ENCODE data around the gene NINJ1.
"Not testable (repeated sequence)": the region's sequence is repeated elsewhere in the genome, so short reads cannot be mapped to it uniquely, and the experiment has no call there.

The NINJ1 gene

GRCh38 chr9:93151097-93151784, 17.2 kb upstream of the NINJ1 start:
- in situ Hi-C loops (cut with HindIII; ENCODE audit: low pct_unique_long_range_greater_than_20kb, low sequenced_read_pairs), result no loop called here

DNA sequence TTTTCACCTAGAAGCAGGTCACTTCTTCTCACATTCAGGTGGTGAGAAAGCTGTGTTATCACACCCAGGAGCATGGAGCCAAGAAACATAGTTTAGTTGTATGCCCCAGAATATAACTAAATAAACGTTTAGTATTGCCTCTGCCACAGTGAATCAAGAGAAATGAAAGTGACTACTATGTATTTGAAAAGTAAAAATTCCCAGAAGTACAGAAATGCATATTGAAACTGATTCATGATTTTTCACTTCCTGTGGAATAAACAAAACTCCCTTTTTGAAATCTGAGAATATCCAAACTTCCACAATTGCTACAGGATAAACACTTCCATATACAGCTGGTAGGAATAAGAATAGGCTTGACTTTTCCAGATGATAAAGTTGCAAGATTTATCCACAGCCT, 15.3 kb upstream of the NINJ1 start:
- no peak for DNase-seq (ENCODE audit: low read depth in 1 of 2, low spot score in 1 of 2)
- in situ Hi-C loops (cut with HindIII; ENCODE audit: low pct_unique_long_range_greater_than_20kb, low sequenced_read_pairs), result no loop called here
- TF ChIP-seq JUND (IDR thresholded peaks at IDR 0.05; ENCODE audit: low read depth), result no peak

More at GRCh38 chr9:93151097-93151784, 17.2 kb upstream of the NINJ1 start:
- no peak for DNase-seq (ENCODE audit: low read depth in 1 of 2, low spot score in 1 of 2)
- no peak for TF ChIP-seq JUND (IDR thresholded peaks at IDR 0.05; ENCODE audit: low read depth)

- DNase-seq (ENCODE audit: low read depth in 1 of 2, low spot score in 1 of 2), result no peak
- no peak for TF ChIP-seq JUND (IDR thresholded peaks at IDR 0.05; ENCODE audit: low read depth)
- in situ Hi-C loops (cut with HindIII; ENCODE audit: low pct_unique_long_range_greater_than_20kb, low sequenced_read_pairs), result no loop called here
These were observed 14.7 kb upstream of the NINJ1 start for GRCh38 chr9:93148721-93149120.

DNA sequence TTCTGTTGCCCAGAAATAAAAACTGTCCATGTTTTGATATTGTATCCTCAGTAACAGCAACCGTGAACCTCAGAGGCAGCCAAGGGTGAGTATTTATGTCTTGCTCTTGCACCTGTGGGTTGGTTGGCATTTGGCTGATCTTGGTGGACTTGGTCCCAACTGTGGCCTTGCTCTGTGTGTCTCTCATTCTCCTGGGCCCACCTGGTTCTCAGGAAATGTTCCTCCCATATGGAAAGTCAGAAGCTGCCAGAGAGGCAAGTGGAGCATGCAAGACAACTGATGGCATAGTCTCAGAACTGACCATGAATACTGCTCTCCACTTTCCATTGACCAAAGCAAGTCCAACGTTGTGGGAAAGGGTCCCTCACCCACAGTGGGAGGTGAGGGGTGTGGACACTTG, 13.6 kb upstream of the NINJ1 start:
- TF ChIP-seq JUND (IDR thresholded peaks at IDR 0.05; ENCODE audit: low read depth), result no peak
- no peak for DNase-seq (ENCODE audit: low read depth in 1 of 2, low spot score in 1 of 2)
- in situ Hi-C loops (cut with HindIII; ENCODE audit: low pct_unique_long_range_greater_than_20kb, low sequenced_read_pairs), result no loop called here

- in situ Hi-C loops (cut with HindIII; ENCODE audit: low pct_unique_long_range_greater_than_20kb, low sequenced_read_pairs); DNase-seq (ENCODE audit: low read depth in 1 of 2, low spot score in 1 of 2): not testable (repeated sequence)
These were observed 12.6 kb upstream of the NINJ1 start for GRCh38 chr9:93146696-93147095.

DNA sequence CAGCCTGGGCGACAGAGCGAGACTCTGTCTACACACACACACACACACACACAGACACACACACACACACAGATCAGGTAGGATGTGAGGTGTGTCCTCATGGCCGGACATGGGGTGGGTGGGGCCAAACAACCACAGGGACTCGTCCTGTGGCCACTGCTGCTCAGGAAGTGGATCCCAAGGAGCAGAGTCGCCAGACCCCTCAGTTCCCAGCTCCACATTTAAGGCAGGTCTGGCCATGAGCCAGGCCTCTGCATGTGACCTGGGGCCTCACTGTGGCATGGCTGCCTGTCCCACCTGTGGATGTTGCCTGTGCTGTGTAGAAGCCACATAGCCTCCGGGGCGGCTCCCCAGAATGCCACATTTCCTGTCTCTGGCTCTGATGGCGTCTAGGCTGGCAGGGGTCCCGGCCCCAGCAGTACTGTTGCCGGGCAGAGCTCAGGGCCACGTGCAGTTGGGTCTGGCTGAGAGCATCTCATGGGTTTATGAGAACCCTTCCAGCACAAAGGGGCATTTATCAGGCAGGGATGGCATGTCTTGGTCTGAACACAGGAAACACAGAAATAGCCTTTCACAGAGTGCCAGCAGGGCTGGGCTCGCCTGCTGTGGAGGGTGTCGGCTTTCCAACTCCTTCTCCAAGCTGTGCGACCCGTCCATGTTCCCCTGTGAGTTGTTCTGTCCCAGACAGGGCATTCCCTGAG, 9.9 kb upstream of the NINJ1 start:
- in situ Hi-C loops (cut with HindIII; ENCODE audit: low pct_unique_long_range_greater_than_20kb, low sequenced_read_pairs), result no loop called here
- no peak for DNase-seq (ENCODE audit: low read depth in 1 of 2, low spot score in 1 of 2)
- TF ChIP-seq JUND (IDR thresholded peaks at IDR 0.05; ENCODE audit: low read depth), result no peak

GRCh38 chr9:93141771-93142483, 7.9 kb upstream of the NINJ1 start:
- DNase-seq (ENCODE audit: low read depth in 1 of 2, low spot score in 1 of 2), result peak in 1 of 2 experiments; percentile 29
- no peak for TF ChIP-seq JUND (IDR thresholded peaks at IDR 0.05; ENCODE audit: low read depth)
- in situ Hi-C loops (cut with HindIII; ENCODE audit: low pct_unique_long_range_greater_than_20kb, low sequenced_read_pairs), result no loop called here

DNA sequence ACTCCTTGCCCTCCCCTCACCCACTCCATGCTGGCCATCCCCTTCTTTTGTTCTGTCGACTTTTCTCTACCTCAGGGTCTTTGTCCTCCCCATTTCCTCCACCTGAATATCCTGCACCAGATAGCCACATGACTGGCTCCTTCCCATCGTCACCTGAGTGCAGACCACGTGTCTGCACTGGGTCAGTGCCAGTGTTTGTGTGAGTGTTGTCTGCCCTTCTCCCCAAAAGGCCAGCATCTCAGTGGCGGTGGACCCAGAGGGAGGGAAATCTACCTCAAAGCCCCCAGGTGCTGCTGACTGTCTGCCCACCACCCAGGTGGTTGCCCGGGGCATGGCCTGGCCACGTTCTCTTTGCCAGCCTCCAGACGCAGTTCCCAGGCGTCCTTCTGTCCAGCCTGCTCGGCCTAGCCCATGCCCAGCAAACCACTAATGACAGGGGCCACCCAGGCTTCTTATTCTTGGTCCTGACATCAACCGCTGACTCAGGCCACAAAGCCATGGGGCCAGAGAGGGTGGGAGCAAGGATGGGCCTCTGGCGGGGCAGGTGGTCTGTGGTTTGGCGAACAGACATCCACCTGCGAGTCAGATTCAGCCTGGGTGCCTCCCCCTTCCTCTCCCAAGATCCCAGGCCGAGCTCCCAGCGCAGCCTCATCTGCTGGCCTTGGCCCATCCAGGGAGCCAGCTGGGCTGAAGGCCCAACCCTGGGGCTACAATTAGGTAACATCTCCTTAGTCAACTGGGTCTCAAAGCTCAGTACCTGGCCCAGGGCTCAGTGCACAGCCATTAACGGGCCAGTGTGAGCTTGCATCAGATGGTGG, 5.5 kb upstream of the NINJ1 start:
- no peak for DNase-seq (ENCODE audit: low read depth in 1 of 2, low spot score in 1 of 2)
- in situ Hi-C loops (cut with HindIII; ENCODE audit: low pct_unique_long_range_greater_than_20kb, low sequenced_read_pairs), result no loop called here
- no peak for TF ChIP-seq JUND (IDR thresholded peaks at IDR 0.05; ENCODE audit: low read depth)

DNA sequence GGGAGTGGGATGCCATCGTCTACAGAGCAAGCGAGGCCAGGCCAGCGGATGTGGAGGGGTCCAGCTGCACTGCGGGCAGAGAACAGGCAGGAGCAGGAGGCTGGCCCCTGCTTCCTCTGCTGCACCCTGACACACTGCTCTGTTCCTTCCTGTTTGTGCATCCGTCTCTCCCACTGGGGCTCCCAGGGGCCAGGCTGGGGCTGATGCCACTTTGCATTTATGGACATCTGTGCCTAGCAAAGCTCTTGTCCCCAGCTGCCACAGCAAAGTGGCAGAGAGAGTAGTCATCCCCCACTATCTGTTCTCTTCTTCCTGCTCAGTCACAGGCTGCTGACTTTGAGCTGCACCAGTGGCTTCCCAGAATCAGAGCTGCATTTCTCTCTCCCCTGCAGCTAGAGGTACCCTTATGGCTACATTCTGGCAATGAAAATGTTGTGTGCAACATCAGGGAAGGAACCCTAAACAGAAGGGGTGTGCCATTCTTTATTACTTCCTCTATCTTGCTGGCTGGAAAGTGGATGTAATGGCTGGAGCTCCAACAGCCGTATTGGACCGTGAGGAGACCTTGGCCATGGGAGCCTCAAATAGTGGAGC, 4.2 kb upstream of the NINJ1 start:
- no peak for DNase-seq (ENCODE audit: low read depth in 1 of 2, low spot score in 1 of 2)
- in situ Hi-C loops (cut with HindIII; ENCODE audit: low pct_unique_long_range_greater_than_20kb, low sequenced_read_pairs), result no loop called here
- no peak for TF ChIP-seq JUND (IDR thresholded peaks at IDR 0.05; ENCODE audit: low read depth)

GRCh38 chr9:93137362-93137761, 3.3 kb upstream of the NINJ1 start:
- no peak for DNase-seq (ENCODE audit: low read depth in 1 of 2, low spot score in 1 of 2)
- no peak for TF ChIP-seq JUND (IDR thresholded peaks at IDR 0.05; ENCODE audit: low read depth)
- in situ Hi-C loops (cut with HindIII; ENCODE audit: low pct_unique_long_range_greater_than_20kb, low sequenced_read_pairs), result no loop called here

DNA sequence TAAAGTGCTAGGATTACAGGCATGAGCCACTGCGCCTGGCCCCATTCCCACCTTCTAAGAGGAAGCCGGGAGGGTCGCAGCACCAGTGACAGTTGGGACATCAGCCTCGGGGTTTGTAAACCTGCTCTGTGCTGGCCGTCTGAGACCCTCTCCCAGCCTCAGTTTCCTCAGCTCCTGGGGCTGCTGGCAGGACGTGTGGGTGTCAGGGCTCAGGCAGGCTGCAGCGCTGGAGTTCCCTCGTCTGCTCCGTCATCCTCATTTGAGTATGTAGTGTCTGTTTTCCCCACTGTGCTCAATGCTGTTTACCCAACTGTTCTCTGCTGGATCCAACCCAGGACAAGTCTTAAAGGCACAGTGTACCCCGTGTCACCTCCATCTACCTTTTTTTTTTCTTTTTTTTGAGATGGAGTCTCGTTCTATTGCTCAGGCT, 2.0 kb upstream of the NINJ1 start:
- TF ChIP-seq JUND (IDR thresholded peaks at IDR 0.05; ENCODE audit: low read depth), result no peak
- DNase-seq (ENCODE audit: low read depth in 1 of 2, low spot score in 1 of 2), result peak in 1 of 2 experiments; percentile 72
- in situ Hi-C loops (cut with HindIII; ENCODE audit: low pct_unique_long_range_greater_than_20kb, low sequenced_read_pairs), result no loop called here

Measured in T47D (cell line).